GM19238 (cell line): ENCODE results near the gene MAPKBP1.
A peak's percentile ranks its signal among the peaks of the same experiment; 100 is the strongest.

Experiments used
- DNase-seq: peaks from one replicate; pipeline ENCODE4 v3.0.0; 2011; ENCODE audit warnings: low spot score; ENCODE audit not compliant: insufficient read length

MAPKBP1 gene

GRCh38 chr15:41805711-41806110, 31.4 kb downstream of the MAPKBP1 start:
- no peak for DNase-seq

- DNase-seq: no peak
These were observed 32.3 kb downstream of the MAPKBP1 start for GRCh38 chr15:41806291-41807181.

GRCh38 chr15:41809121-41809520, 34.8 kb downstream of the MAPKBP1 start:
- no peak for DNase-seq

DNA sequence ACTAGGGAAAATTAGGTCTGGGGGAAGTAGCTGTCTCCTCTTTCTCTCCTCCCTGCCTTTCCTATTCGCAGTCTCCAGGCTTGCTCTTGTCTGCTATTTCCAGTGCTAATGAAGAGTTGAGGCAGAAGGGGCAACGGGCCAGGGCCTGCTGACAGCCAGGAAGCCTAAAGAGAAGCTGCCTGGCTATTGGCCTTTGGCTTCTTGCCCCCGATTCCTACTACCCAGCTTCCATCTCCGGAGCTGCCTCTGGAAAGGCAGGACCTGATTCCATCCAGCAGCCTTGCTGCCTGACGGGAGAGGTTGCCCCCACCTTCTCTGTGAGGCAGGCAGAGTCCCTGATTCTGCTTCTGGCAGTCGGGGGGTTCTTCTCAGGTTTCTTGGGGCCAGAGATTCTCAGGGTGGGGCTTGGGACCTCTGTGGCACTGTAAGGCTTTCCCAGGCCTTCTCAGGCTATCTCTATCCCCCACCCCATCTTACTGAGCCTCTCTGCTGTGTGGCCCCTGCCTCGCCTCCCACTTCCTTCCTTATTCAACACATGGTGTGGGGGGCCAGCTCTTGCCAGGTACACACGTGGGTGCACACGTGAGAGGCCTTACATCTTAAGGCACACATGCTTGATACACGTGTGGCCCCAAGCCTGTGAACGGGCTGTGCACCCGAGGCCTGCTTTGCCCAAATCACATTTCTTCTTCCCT, 35.4 kb downstream of the MAPKBP1 start:
- no peak for DNase-seq

DNA sequence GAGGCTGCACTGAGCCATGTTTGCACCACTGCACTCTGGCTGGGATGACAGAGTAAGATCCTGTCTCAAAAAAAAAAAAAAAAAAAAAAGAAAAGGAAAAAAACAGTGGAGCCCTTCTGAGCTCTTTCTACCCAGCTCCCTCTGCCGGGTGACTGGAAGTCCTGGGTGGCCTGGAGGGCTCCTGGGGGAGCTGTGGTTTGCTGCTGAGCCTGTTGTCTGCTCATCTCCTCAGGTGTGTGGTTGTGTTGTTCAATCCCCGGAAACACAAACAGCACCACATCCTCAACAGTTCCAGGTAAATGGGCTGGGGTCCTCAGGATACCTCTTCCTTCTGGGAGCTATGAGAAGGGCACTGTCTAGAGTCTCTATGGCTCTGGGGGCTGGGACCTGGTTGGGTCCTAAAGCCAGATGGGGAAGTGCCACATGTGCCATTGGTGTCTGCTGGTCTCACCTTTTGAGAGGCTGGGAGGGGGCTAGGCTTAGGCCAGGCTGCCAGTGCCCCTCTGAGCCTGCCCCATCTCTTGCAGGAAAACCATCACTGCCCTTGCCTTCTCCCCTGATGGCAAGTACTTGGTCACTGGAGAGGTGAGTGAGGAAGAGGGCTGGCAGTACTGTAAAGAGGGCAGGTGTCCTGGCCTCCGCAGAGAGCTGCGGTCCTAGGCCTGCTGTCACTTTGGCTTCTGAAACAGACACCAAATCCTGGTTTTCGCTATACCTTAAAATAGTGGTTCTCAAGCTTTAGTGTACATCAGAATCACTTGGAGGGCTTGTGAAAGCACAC, 36.6 kb downstream of the MAPKBP1 start:
- no peak for DNase-seq

DNA sequence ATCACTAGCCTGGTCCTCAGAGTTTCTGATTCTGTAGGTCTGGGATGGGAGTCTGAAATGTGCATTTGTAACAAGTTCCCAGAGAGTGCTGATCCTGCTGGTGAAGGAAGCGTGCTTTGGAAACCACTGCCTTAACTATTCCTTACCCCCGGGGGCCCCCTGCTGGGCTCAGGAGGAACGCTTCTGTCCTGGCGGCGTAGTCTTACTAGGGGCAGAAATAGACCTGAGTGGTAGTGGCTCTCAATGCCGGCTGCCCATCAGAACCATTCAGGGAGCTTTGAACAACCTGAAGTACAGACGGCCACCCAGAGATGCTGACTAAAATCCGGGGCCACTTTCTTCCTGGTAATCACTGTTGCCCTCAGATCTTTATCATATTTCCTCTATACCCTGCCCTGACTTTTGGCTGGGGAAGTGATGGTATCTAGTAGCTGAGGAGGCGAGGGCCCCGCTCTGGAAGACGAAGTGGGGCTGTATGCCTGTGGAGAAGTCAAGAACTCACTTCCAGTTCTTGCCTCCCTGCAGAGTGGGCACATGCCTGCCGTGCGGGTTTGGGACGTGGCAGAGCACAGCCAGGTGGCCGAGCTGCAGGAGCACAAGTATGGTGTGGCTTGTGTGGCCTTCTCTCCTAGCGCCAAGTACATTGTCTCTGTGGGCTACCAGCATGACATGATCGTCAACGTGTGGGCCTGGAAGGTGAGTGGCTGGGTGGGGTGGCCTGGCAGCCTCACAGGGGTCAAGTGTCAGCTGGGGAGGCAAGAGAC, 37.3 kb downstream of the MAPKBP1 start:
- DNase-seq: peak; percentile 80

DNA sequence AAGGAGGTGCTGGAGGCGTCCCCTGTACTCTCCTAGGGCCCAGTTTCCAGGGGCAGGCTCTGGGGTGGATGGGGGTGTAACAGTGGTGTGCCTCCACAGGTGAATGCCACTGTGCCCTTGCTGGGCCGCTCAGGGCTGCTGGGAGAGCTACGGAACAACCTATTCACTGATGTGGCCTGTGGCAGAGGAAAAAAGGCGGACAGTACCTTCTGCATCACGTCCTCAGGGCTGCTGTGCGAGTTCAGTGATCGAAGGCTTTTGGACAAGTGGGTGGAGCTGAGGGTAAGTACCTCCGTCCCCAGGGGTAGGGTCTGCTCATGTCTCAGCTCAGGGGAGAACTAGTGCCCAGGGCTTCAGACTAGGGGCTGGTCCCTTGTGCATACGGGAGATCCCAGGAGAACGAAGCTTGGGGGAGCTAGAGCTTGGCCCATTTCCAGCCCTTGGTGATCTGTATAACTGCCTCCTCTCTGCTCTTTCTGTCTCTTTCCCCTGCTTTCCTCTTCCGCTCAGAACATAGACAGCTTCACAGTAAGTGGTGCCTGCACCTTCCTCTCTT, 38.6 kb downstream of the MAPKBP1 start:
- no peak for DNase-seq

DNA sequence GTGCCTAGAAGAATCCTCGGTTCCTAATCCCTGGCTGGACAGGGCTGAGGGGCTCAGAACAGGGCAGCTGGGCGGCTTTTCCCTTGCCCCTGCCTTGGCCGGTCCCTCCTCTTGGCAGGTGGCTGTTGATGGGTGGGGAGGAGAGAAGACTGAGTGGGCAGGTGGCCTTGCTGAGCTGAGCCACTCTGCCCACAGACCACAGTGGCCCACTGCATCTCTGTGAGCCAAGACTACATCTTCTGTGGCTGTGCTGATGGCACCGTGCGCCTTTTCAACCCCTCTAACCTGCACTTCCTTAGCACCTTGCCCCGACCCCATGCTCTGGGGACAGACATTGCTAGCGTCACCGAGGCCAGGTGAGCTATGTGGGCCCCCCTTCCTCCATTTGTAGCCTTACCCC, 39.1 kb downstream of the MAPKBP1 start:
- DNase-seq: no peak

DNA sequence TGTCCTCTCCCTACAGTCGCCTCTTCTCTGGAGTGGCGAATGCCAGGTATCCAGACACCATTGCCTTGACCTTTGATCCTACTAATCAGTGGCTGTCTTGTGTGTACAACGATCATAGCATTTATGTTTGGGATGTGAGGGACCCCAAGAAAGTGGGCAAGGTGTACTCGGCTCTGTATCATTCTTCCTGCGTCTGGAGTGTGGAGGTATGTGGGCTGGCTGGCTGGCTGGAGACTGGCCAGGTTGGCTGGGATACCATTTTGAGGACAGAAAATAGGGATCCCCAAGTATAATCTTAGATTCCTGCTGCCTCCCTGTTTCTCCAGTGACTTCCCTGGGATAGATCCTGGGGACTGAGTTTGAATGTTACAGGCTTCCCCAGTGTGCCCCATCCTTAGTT, 40.2 kb downstream of the MAPKBP1 start:
- DNase-seq: no peak

GRCh38 chr15:41816788-41817187, 42.5 kb downstream of the MAPKBP1 start:
- DNase-seq: no peak

- DNase-seq: no peak
These were observed 43.0 kb downstream of the MAPKBP1 start for GRCh38 chr15:41817327-41817726.

DNA sequence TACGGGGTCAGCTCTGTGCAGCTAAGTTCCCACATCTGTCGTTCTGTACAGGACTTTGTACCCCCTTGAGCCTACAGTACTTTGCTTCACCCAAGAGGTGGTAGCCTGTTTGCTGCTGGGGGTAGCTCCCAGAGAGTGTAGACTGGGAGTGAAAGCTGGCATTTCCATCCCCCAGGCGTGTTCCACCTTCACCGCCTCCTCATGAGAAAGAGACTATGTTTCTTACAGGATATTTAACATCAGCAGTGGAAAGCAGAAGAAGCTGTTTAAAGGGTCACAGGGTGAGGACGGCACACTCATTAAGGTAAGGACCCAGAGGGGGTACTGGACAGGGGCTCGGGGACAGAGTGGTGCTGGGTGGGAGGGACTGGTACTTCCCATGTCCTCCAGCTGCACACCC, 43.5 kb downstream of the MAPKBP1 start:
- no peak for DNase-seq

- DNase-seq: no peak
These were observed 45.3 kb downstream of the MAPKBP1 start for GRCh38 chr15:41819455-41820050.

- no peak for DNase-seq
These were observed 46.6 kb downstream of the MAPKBP1 start for GRCh38 chr15:41820791-41821423.

DNA sequence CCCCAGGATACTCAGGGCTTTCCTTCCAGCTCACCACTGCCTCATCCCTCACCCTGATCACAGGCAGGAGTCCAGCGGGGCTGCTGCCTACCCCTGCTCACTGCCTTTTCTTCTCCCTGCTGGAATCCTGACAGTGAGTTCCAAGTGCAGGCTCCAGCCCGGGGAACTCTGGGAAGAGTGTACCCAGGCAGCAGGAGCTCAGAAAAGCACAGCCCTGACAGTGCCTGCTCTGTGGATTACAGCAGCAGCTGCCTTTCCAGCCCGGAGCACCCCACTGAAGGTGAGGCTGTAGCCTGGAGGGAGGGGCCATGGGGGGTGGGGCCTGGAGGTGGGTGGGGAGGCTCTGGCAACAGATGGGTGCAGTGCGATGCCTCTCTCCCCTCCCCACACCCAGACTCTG, 47.5 kb downstream of the MAPKBP1 start:
- no peak for DNase-seq

- DNase-seq: no peak
These were observed 48.2 kb downstream of the MAPKBP1 start for GRCh38 chr15:41822471-41822870.

DNA sequence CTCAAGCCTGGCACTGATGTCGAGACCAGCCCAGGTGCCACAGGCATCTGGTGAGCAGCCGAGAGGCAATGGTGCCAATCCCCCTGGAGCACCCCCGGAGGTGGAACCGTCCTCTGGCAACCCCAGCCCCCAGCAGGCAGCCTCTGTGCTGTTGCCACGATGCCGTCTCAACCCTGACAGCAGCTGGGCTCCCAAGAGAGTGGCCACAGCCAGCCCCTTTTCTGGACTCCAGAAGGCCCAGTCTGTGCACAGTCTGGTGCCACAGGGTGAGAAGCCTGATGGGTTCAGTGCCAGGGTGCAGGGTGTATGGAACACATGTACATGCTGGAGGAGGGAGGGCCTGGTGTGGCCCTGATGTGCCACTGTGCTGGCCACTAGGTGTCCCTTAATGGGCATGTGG, 48.7 kb downstream of the MAPKBP1 start:
- DNase-seq: no peak

- no peak for DNase-seq
These were observed 49.2 kb downstream of the MAPKBP1 start for GRCh38 chr15:41823502-41823901.

GRCh38 chr15:41824062-41824745, 49.9 kb downstream of the MAPKBP1 start:
- DNase-seq: no peak
